ENCODE data around the gene GGA2.

Gene GGA2

GRCh38 chr16:23527961-23528643, 17.8 kb upstream of the GGA2 start:
- Histone ChIP-seq H3K27me3 (ENCODE audit: insufficient read depth, low read depth) (no peaks in the 10 kb centered on the region), H3K4me1 (ENCODE audit: low read depth, poor library complexity, severe bottlenecking) (no peaks in the 10 kb centered on the region), H3K4me3 (IDR thresholded peaks at IDR 0.05; ENCODE audit: insufficient read depth, low read depth, low read length) (no peak overlapping the region), H3K27ac (no peak overlapping the region), H3K36me3 (ENCODE audit: insufficient read depth) (peaks cover 4% of the 10 kb centered on the region; the same call in 1 of the 2 replicates), H4K20me1 (ENCODE audit: insufficient read depth) (no peaks in the 10 kb centered on the region), H2AFZ (ENCODE audit: low read depth) (no peak overlapping the region), H3K79me2 (ENCODE audit: insufficient read depth, low read depth) (no peaks in the 10 kb centered on the region; the same call in 1 of the 2 replicates), H3K9ac (no peak overlapping the region), H3K4me2 (no peak overlapping the region)
- no peak for TF ChIP-seq CTCF (conservative IDR thresholded peaks at IDR 0.05; ENCODE audit: low read depth, low read length)

- Histone ChIP-seq H3K9ac (no peak overlapping the region), H3K79me2 (ENCODE audit: insufficient read depth, low read depth) (no peaks in the 10 kb centered on the region; the same call in 1 of the 2 replicates), H4K20me1 (ENCODE audit: insufficient read depth) (no peaks in the 10 kb centered on the region), H3K27ac (no peak overlapping the region), H2AFZ (ENCODE audit: low read depth) (no peak overlapping the region), H3K4me1 (ENCODE audit: low read depth, poor library complexity, severe bottlenecking) (no peaks in the 10 kb centered on the region), H3K4me3 (IDR thresholded peaks at IDR 0.05; ENCODE audit: insufficient read depth, low read depth, low read length) (no peak overlapping the region), H3K4me2 (no peak overlapping the region), H3K27me3 (ENCODE audit: insufficient read depth, low read depth) (no peaks in the 10 kb centered on the region), H3K36me3 (ENCODE audit: insufficient read depth) (peaks cover 4% of the 10 kb centered on the region; the same call in 1 of the 2 replicates)
- TF ChIP-seq CTCF (conservative IDR thresholded peaks at IDR 0.05; ENCODE audit: low read depth, low read length): no peak
Observed at GRCh38 chr16:23524886-23525285, 14.6 kb upstream of the GGA2 start.

DNA sequence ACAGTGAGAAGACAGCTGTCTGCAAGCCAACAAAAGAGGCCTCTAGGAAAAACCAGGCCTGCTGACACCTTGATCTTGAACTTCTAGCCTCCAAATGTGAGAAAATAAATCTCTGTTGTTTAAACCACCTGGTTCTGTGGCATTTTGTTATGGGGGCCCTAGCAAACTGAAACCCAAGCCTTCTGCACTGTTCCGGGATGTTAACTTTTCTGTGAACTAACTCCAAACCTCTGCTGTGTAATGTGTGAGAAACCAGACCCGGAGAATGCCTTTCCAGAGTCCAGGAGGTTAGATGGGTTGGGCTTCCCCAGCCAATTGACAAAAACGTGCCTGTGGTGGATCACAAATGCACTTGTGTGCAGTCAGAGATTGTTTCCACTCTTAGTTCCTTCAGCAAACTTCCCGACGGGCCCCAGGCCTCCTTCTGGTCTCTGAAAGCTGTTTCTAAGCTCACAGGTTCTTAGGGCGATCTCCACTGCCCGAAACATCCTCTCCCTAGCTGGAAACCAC, 13.6 kb upstream of the GGA2 start:
- H3K9ac ChIP-seq: no peak overlapping the region
- H3K27ac ChIP-seq: no peak overlapping the region

GRCh38 chr16:23523321-23523720, 13.0 kb upstream of the GGA2 start:
- Histone ChIP-seq H3K27me3 (ENCODE audit: insufficient read depth, low read depth) (no peaks in the 10 kb centered on the region), H3K9ac (no peak overlapping the region), H3K4me2 (no peak overlapping the region), H3K27ac (no peak overlapping the region), H3K4me3 (IDR thresholded peaks at IDR 0.05; ENCODE audit: insufficient read depth, low read depth, low read length) (no peak overlapping the region), H4K20me1 (ENCODE audit: insufficient read depth) (no peaks in the 10 kb centered on the region), H3K79me2 (ENCODE audit: insufficient read depth, low read depth) (no peaks in the 10 kb centered on the region; the same call in 1 of the 2 replicates), H3K4me1 (ENCODE audit: low read depth, poor library complexity, severe bottlenecking) (peaks cover 12% of the 10 kb centered on the region), H3K36me3 (ENCODE audit: insufficient read depth) (peaks cover 4% of the 10 kb centered on the region), H2AFZ (ENCODE audit: low read depth) (no peak overlapping the region)
- TF ChIP-seq CTCF (conservative IDR thresholded peaks at IDR 0.05; ENCODE audit: low read depth, low read length): no peak

More for the DNA sequence above, 13.6 kb upstream of the GGA2 start:
- H3K4me1 ChIP-seq (ENCODE audit: low read depth, poor library complexity, severe bottlenecking): peaks cover 6% of the 10 kb centered on the region
- no peak for TF ChIP-seq CTCF (conservative IDR thresholded peaks at IDR 0.05; ENCODE audit: low read depth, low read length)
- H2AFZ ChIP-seq (ENCODE audit: low read depth): no peak overlapping the region
- H3K36me3 ChIP-seq (ENCODE audit: insufficient read depth): peaks cover 4% of the 10 kb centered on the region; the same call in 1 of the 2 replicates
- H4K20me1 ChIP-seq (ENCODE audit: insufficient read depth): no peaks in the 10 kb centered on the region
- H3K27me3 ChIP-seq (ENCODE audit: insufficient read depth, low read depth): no peaks in the 10 kb centered on the region
- H3K4me2 ChIP-seq: no peak overlapping the region
- H3K4me3 ChIP-seq (IDR thresholded peaks at IDR 0.05; ENCODE audit: insufficient read depth, low read depth, low read length): no peak overlapping the region
- H3K79me2 ChIP-seq (ENCODE audit: insufficient read depth, low read depth): no peaks in the 10 kb centered on the region; the same call in 1 of the 2 replicates

Measured in KMS-11 (cell line).